Smooth muscle cell (in vitro differentiated cells): ENCODE results near the gene DMKN. TPM values are rescaled to one million over a fixed set of nuclear protein-coding genes. Genes with fewer than 3 reads are reported as not detected.

ENCODE experiments used
- DNase-seq: peaks from one replicate; lab custom pipeline; 2025; ENCODE audit not compliant: unreplicated experiment; lab: John Stamatoyannopoulos, UW
- H2AFZ ChIP-seq: fragments of 200-600 bp; sonication (generic); 2 replicates; pipeline ENCODE4 v1.6.0; 2016; ENCODE audit warnings: antibody characterized with exemption, low read depth, mild to moderate bottlenecking
- H3F3A ChIP-seq: fragments of 200-600 bp; sonication (generic); 2 replicates; pipeline ENCODE4 v1.6.0; 2017; ENCODE audit warnings: antibody characterized with exemption, low read depth
- H3K27ac ChIP-seq: fragments of 200-600 bp; sonication (generic); 2 replicates; pipeline ENCODE4 v1.5.1; 2016; ENCODE audit warnings: low read depth, mild to moderate bottlenecking
- H3K27me3 ChIP-seq: fragments of 200-600 bp; sonication (generic); 2 replicates; pipeline ENCODE4 v1.6.1; 2016; ENCODE audit warnings: low read depth, mild to moderate bottlenecking
- H3K36me3 ChIP-seq: fragments of 200-600 bp; sonication (generic); 2 replicates; pipeline ENCODE4 v1.5.1; 2016; ENCODE audit warnings: low read depth
- H3K4me1 ChIP-seq: fragments of 200-600 bp; sonication (generic); 2 replicates; pipeline ENCODE4 v1.5.1; 2016; ENCODE audit warnings: low read depth
- H3K4me2 ChIP-seq: fragments of 200-600 bp; sonication (generic); 2 replicates; pipeline ENCODE4 v1.6.0; 2016; ENCODE audit warnings: mild to moderate bottlenecking
- H3K4me3 ChIP-seq: fragments of 200-600 bp; sonication (generic); 2 replicates; pipeline ENCODE4 v1.5.1; 2016; ENCODE audit warnings: mild to moderate bottlenecking
- H3K79me2 ChIP-seq: fragments of 200-600 bp; sonication (generic); 2 replicates; pipeline ENCODE4 v1.6.0; 2016; ENCODE audit warnings: low read depth, mild to moderate bottlenecking
- H3K9ac ChIP-seq: fragments of 200-600 bp; sonication (generic); 2 replicates; pipeline ENCODE4 v1.6.0; 2016; ENCODE audit warnings: low read depth
- H3K9me3 ChIP-seq: fragments of 200-600 bp; sonication (generic); replicated peaks from 2 replicates; pipeline ENCODE4 v1.5.1; 2016; ENCODE audit warnings: low read depth
- H4K20me1 ChIP-seq: fragments of 200-600 bp; sonication (generic); 2 replicates; pipeline ENCODE4 v1.6.0; 2016; ENCODE audit warnings: low read depth
- WGBS: methylation state at CpG from one replicate; pipeline ENCODE4 v1.1.7; 2016; ENCODE audit warnings: low lambda C conversion rate; 5-methylcytosine and 5-hydroxymethylcytosine counted together
- polyA plus RNA-seq: library from polyadenylated mRNA; unstranded; fragments of >200 nt; fragmentation: Nextera tagmentation; extraction: Ambion mirVana; gene quantifications from 2 replicates; pipeline ENCODE4 v1.2.1, GENCODE V29; 2016
- total RNA-seq: library from RNA; depleted of rRNA; stranded (reverse); fragments of >200 nt; gene quantifications from 2 replicates; pipeline ENCODE4 v1.2.3, GENCODE V29; 2014
- TF ChIP-seq, protein P1 (sequence below): fragments of 200-600 bp; sonication (generic); IDR thresholded peaks from 2 replicates; pipeline ENCODE4 v1.5.1; 2017; ENCODE audit warnings: borderline replicate concordance, mild to moderate bottlenecking, antibody characterized with exemption; ENCODE audit not compliant: insufficient read depth, poor library complexity, severe bottlenecking

DMKN gene
- total and polyA plus RNA-seq, 2 experiments from 2014 or later: 31.2 to 132 TPM

DNA sequence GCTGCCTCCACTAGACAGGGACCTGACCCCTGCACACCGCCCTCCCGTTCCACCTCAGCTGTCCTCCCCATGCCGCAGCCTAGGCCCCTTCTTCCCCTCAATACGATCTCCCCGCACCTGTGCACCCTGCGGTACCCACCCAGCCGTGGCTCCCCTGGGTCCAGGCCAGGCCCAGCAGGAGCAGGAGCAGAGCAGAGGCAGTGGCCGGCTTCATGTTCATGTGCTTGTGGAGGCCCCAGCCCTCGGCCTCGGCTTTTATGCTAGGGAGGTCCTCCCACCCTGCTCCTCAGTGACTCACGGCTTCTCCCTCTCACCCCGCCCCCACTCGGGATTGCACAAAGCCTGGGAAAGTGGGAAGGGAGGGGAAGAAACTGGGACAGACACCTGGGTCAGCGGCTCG is 11.8 kb downstream of the DMKN start:
- no peaks in the 10 kb centered on the region for H3F3A ChIP-seq
- no peaks in the 10 kb centered on the region for H3K9me3 ChIP-seq
- no peaks in the 10 kb centered on the region for H3K36me3 ChIP-seq
- DNase-seq: no peak
- H3K4me1 ChIP-seq: no peaks in the 10 kb centered on the region
- no peaks in the 10 kb centered on the region for H3K27me3 ChIP-seq
- no peak overlapping the region for H3K4me3 ChIP-seq
- WGBS: 60% methylated on average over 15 of the region's 15 CpGs
- H3K79me2 ChIP-seq: no peaks in the 10 kb centered on the region
- H3K4me2 ChIP-seq: no peak overlapping the region
- H4K20me1 ChIP-seq: no peaks in the 10 kb centered on the region
- no peak overlapping the region for H3K9ac ChIP-seq
- no peak overlapping the region for H3K27ac ChIP-seq
- TF ChIP-seq, protein P1, sequence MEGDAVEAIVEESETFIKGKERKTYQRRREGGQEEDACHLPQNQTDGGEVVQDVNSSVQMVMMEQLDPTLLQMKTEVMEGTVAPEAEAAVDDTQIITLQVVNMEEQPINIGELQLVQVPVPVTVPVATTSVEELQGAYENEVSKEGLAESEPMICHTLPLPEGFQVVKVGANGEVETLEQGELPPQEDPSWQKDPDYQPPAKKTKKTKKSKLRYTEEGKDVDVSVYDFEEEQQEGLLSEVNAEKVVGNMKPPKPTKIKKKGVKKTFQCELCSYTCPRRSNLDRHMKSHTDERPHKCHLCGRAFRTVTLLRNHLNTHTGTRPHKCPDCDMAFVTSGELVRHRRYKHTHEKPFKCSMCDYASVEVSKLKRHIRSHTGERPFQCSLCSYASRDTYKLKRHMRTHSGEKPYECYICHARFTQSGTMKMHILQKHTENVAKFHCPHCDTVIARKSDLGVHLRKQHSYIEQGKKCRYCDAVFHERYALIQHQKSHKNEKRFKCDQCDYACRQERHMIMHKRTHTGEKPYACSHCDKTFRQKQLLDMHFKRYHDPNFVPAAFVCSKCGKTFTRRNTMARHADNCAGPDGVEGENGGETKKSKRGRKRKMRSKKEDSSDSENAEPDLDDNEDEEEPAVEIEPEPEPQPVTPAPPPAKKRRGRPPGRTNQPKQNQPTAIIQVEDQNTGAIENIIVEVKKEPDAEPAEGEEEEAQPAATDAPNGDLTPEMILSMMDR: no peak
- no peak overlapping the region for H2AFZ ChIP-seq

DNA sequence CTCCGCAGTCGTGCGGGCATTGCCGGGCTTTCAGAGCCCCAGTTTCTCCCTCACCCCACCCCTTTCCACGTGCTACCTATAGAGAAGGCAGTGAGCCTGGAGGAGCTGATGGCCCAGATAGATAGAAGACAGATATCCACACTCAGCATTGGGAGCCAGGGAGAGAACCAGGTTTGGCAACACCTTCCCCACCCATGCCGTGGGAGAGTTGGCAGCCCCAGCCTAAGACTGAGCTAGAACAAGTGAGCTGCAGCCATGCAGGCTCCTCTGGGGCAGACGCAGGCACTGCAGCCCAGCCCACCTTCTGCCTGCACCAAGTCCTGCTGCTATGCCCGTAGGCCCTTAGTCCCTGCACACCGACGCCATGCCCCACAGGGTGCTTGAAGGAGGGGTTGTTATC is 12.8 kb downstream of the DMKN start:
- H3K9ac ChIP-seq: no peak overlapping the region
- H3K79me2 ChIP-seq: no peaks in the 10 kb centered on the region
- H3K4me2 ChIP-seq: no peak overlapping the region
- no peak overlapping the region for H3K27ac ChIP-seq
- no peak overlapping the region for H2AFZ ChIP-seq
- H4K20me1 ChIP-seq: no peaks in the 10 kb centered on the region
- no peaks in the 10 kb centered on the region for H3K27me3 ChIP-seq
- no peak for DNase-seq
- no peak overlapping the region for H3K4me3 ChIP-seq
- TF ChIP-seq, protein P1: no peak
- no peaks in the 10 kb centered on the region for H3F3A ChIP-seq
- 92% methylated on average over 10 of the region's 10 CpGs for WGBS
- no peaks in the 10 kb centered on the region for H3K4me1 ChIP-seq
- H3K36me3 ChIP-seq: no peaks in the 10 kb centered on the region
- H3K9me3 ChIP-seq: no peaks in the 10 kb centered on the region

DNA sequence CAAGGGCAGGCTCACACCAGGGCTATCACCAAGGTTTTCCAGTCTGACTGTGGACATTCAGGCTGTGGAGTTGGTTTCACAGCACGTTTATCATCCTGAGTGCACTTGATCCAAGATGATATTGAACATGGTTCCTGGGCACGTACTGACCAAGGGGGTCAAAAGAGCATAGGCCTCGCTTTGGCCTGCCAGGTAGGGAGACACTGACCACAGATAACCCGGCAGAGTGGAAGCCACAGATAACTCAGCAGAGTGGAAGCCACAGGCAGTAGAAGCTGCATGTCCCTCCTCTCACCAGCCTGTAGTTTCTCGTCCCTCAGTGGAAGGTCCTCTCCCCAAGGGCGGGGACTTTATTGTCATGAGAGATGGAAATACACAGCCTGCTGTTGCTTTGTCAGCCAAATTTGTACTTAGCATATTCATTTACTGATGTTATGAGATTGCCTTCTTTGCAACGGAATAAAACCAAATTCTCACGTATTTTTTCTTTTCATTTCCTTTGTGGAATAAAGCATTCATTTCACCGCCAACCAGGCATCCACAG is 14.4 kb downstream of the DMKN start:
- Histone ChIP-seq H2AFZ (no peak overlapping the region), H3K4me1 (no peaks in the 10 kb centered on the region), H3K36me3 (no peaks in the 10 kb centered on the region), H3F3A (no peaks in the 10 kb centered on the region), H3K9ac (no peak overlapping the region), H3K9me3 (no peaks in the 10 kb centered on the region), H3K4me3 (no peak overlapping the region), H3K79me2 (no peaks in the 10 kb centered on the region), H3K4me2 (no peak overlapping the region), H3K27ac (no peak overlapping the region), H3K27me3 (no peaks in the 10 kb centered on the region), H4K20me1 (no peaks in the 10 kb centered on the region)
- no peak for DNase-seq
- WGBS: 91% methylated on average over 9 of the region's 9 CpGs
- TF ChIP-seq, protein P1: no peak

DNA sequence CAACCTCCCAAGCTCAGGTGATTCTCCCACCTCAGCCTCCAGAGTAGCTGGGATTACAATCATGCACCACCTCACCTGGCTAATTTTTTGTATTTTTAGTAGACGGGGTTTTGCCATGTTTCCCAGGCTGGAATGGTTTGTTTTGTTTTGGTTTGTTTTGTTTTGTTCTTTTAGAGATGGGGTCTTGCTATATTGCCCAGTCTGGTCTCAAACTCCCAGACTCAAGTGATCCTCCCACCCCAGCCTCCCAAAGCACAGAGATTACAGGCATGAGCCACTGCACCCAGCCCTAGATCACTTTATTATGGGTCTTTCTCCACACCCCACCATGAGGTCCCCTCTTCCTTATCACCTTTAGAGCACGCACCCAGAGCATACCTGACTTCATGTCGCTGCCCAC is 15.2 kb downstream of the DMKN start:
- H3K27me3 ChIP-seq: no peaks in the 10 kb centered on the region
- DNase-seq: no peak
- H3K4me3 ChIP-seq: no peak overlapping the region
- no peak overlapping the region for H3K4me2 ChIP-seq
- no peaks in the 10 kb centered on the region for H3K79me2 ChIP-seq
- H2AFZ ChIP-seq: no peak overlapping the region
- TF ChIP-seq, protein P1: no peak
- H3K4me1 ChIP-seq: no peaks in the 10 kb centered on the region
- H3K9me3 ChIP-seq: no peaks in the 10 kb centered on the region
- no peak overlapping the region for H3K9ac ChIP-seq
- no peaks in the 10 kb centered on the region for H3F3A ChIP-seq
- no peak overlapping the region for H3K27ac ChIP-seq
- H4K20me1 ChIP-seq: no peaks in the 10 kb centered on the region
- WGBS: 78% methylated on average over 3 of the region's 3 CpGs
- H3K36me3 ChIP-seq: no peaks in the 10 kb centered on the region
